Measurements from ENCODE around the gene LRPAP1.

The LRPAP1 gene

DNA sequence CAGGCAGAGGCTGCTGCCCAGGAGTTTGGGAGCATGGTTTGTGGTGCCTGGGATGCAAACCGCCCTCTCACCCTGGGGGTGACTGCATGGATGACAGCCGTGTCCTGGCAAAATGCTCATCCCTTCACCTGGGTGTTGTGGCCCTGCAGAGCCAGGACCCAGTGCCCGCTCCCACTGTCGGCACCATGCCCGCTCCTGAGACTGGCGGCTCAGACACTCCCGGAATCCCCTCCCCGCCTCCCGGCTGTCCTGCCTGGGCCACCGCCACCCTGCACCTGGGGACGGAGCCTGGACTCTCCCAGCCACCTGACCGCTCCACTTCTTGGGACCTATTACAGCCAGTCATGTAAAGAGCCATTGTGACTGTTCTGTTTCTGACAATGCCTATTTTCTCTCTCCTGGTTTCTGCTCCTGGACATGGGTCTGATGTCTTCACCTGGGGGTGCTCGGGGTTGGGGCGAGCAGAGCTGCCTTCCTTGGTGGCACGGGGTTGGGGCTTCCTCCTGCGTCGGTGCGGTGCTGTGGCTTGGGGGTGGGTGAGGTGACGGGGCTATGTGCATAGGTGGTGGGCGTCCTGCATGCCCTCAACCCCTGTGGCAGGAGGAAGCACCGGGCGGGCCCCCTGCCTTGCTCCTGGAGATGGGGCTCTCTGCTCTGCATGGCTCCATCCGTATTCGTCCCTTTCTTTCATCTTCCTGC is 30.9 kb downstream of the LRPAP1 start:
- TF ChIP-seq ZNF8 (CRISPR knock-in tag; IDR thresholded peaks at IDR 0.05): no peak
- ATAC-seq: no peak

GRCh38 chr4:3500634-3501101 is 31.6 kb downstream of the LRPAP1 start:
- no peak for TF ChIP-seq ZFP30 (CRISPR knock-in tag; IDR thresholded peaks at IDR 0.05)
- TF ChIP-seq GLIS3 (CRISPR knock-in tag; IDR thresholded peaks at IDR 0.05): no peak
- no peak for TF ChIP-seq POU6F1 (CRISPR knock-in tag; IDR thresholded peaks at IDR 0.05; ENCODE audit: borderline replicate concordance, low read depth)
- TF ChIP-seq CREB5 (CRISPR knock-in tag; IDR thresholded peaks at IDR 0.05; ENCODE audit: low read depth): no peak
- no peak for TF ChIP-seq ZNF565 (CRISPR knock-in tag; conservative IDR thresholded peaks at IDR 0.05; ENCODE audit: low read depth)
- no peak for TF ChIP-seq CSRNP3 (CRISPR knock-in tag; IDR thresholded peaks at IDR 0.05)
- TF ChIP-seq PPARA (CRISPR knock-in tag; IDR thresholded peaks at IDR 0.05; ENCODE audit: borderline replicate concordance): no peak
- TF ChIP-seq ARNTL (CRISPR knock-in tag; IDR thresholded peaks at IDR 0.05; ENCODE audit: borderline replicate concordance, low read depth): no peak
- TF ChIP-seq CSDC2 (CRISPR knock-in tag; IDR thresholded peaks at IDR 0.05): no peak
- TF ChIP-seq ZNF70 (CRISPR knock-in tag; IDR thresholded peaks at IDR 0.05): no peak
- no peak for TF ChIP-seq ZNF8 (CRISPR knock-in tag; IDR thresholded peaks at IDR 0.05)
- TF ChIP-seq BACH2 (CRISPR knock-in tag; IDR thresholded peaks at IDR 0.05; ENCODE audit: borderline replicate concordance): no peak
- no peak for TF ChIP-seq TOX (CRISPR knock-in tag; IDR thresholded peaks at IDR 0.05; ENCODE audit: borderline replicate concordance)
- TF ChIP-seq TCF4 (CRISPR knock-in tag; IDR thresholded peaks at IDR 0.05; ENCODE audit: borderline replicate concordance): no peak
- no peak for ATAC-seq

- no peak for TF ChIP-seq TCF4 (CRISPR knock-in tag; IDR thresholded peaks at IDR 0.05; ENCODE audit: borderline replicate concordance)
- TF ChIP-seq ESRRG (CRISPR knock-in tag; IDR thresholded peaks at IDR 0.05): no peak
- TF ChIP-seq ZC3H10 (CRISPR knock-in tag; IDR thresholded peaks at IDR 0.05): no peak
- TF ChIP-seq, protein P1, sequence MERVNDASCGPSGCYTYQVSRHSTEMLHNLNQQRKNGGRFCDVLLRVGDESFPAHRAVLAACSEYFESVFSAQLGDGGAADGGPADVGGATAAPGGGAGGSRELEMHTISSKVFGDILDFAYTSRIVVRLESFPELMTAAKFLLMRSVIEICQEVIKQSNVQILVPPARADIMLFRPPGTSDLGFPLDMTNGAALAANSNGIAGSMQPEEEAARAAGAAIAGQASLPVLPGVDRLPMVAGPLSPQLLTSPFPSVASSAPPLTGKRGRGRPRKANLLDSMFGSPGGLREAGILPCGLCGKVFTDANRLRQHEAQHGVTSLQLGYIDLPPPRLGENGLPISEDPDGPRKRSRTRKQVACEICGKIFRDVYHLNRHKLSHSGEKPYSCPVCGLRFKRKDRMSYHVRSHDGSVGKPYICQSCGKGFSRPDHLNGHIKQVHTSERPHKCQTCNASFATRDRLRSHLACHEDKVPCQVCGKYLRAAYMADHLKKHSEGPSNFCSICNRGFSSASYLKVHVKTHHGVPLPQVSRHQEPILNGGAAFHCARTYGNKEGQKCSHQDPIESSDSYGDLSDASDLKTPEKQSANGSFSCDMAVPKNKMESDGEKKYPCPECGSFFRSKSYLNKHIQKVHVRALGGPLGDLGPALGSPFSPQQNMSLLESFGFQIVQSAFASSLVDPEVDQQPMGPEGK (CRISPR knock-in tag; IDR thresholded peaks at IDR 0.05; ENCODE audit: borderline replicate concordance): no peak
- no peak for TF ChIP-seq CSDC2 (CRISPR knock-in tag; IDR thresholded peaks at IDR 0.05)
- no peak for TF ChIP-seq PPARA (CRISPR knock-in tag; IDR thresholded peaks at IDR 0.05; ENCODE audit: borderline replicate concordance)
- ATAC-seq: no peak
These were observed 32.1 kb downstream of the LRPAP1 start for GRCh38 chr4:3500111-3500510.

GRCh38 chr4:3499710-3500109 is 32.5 kb downstream of the LRPAP1 start:
- ATAC-seq: no peak
- TF ChIP-seq ESRRG (CRISPR knock-in tag; IDR thresholded peaks at IDR 0.05): no peak
- TF ChIP-seq CREB5 (CRISPR knock-in tag; IDR thresholded peaks at IDR 0.05; ENCODE audit: low read depth): no peak
- TF ChIP-seq CSRNP3 (CRISPR knock-in tag; IDR thresholded peaks at IDR 0.05): no peak
- TF ChIP-seq GLIS3 (CRISPR knock-in tag; IDR thresholded peaks at IDR 0.05): no peak
- TF ChIP-seq BACH2 (CRISPR knock-in tag; IDR thresholded peaks at IDR 0.05; ENCODE audit: borderline replicate concordance): no peak
- no peak for TF ChIP-seq PPARA (CRISPR knock-in tag; IDR thresholded peaks at IDR 0.05; ENCODE audit: borderline replicate concordance)
- no peak for TF ChIP-seq ISL1 (CRISPR knock-in tag; IDR thresholded peaks at IDR 0.05)
- TF ChIP-seq ZC3H10 (CRISPR knock-in tag; IDR thresholded peaks at IDR 0.05): no peak
- TF ChIP-seq ZFP3 (CRISPR knock-in tag; IDR thresholded peaks at IDR 0.05): no peak
- no peak for TF ChIP-seq TOX (CRISPR knock-in tag; IDR thresholded peaks at IDR 0.05; ENCODE audit: borderline replicate concordance)
- no peak for TF ChIP-seq ZNF70 (CRISPR knock-in tag; IDR thresholded peaks at IDR 0.05)
- TF ChIP-seq CSDC2 (CRISPR knock-in tag; IDR thresholded peaks at IDR 0.05): no peak
- TF ChIP-seq ZFP30 (CRISPR knock-in tag; IDR thresholded peaks at IDR 0.05): no peak
- no peak for TF ChIP-seq SNAI2 (CRISPR knock-in tag; IDR thresholded peaks at IDR 0.05)
- TF ChIP-seq, protein P1 (CRISPR knock-in tag; IDR thresholded peaks at IDR 0.05; ENCODE audit: borderline replicate concordance): no peak
